HG03159 (cell line): ENCODE measurements around the gene DGKQ.
"Not testable (repeated sequence)": the region's sequence is repeated elsewhere in the genome, so short reads cannot be mapped to it uniquely, and the experiment has no call there.

Source experiments
- ATAC-seq: cut with Tn5 transposase; IDR thresholded peaks from one replicate; pipeline ENCODE4 v1.9.1; 2021; ENCODE audit warnings: mild to moderate bottlenecking, moderate library complexity; ENCODE audit not compliant: unreplicated experiment

Gene DGKQ

DNA sequence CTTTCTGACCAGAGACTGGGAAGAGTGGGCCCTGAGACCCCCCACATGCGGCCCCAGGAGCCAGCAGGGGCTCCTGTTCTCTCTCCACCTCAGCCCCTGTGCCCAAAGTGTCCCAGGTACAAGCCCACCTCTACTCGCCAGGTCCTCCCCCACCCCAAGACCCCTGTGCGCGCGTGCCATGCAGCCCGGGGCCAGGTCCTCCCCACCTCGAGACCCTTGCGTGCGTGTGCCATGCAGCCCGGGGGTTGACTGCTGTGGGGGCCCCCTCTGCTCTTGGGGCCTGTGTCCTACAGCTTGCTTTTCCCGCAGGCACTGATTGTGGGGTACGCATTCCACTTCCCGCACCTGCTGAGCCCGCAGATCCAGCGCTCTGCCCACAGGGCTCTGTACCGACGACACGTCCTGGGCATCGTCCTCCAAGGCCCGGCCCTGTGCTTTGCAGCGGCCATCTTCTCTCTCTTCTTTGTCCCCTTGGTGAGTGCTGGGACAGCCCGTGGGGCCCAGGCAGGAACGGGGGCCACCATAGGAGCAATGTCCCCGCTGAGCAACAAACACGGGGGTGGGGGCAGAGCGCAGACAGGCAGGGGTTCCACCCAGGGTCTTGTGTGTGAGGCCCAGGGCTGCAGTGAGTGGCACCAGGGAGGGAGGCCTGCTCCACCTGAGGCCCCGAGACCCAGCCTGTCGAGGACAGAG lies 20.3 kb downstream of the DGKQ start:
- ATAC-seq: no peak

DNA sequence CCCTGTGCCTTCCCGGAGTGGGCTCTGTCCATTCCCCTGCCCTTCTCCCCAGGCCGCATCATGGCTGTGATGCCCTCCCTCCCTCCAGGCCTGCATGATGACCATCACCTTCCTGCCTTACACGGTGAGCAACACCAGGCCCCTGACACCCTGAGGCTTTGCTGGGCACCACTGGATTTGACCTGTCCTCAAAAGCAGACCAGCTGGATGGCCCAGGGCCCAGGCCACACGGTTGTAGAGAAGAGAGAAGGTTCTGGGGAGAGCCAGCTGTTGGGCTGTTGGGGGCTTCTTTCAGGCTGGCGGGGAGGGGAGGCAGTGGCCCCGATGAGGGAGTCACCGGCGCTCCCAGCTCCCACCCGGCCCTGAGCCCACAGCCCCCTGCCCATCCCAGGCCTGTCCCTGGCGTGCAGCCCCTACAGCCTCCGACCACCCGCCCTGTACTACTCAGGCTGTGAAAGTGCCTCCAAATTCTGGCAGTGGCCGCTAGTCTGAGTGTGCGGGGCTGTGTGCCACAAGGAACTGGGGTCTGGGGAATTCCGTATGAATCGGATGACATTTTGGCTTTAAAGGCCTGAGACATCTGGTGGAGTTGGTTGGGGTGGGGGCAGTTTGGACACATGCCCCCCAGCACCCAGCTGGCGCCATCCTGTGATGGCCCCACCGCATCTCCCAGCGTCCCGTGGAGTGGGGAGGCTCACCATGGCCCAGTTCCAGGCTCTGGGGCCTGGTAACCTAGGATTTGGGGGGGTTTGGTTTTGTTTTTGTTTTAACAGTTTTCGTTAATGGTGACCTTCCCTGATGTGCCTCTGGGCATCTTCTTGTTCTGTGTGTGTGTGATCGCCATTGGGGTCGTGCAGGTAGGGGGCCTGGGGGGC lies 21.5 kb downstream of the DGKQ start:
- no peak for ATAC-seq

DNA sequence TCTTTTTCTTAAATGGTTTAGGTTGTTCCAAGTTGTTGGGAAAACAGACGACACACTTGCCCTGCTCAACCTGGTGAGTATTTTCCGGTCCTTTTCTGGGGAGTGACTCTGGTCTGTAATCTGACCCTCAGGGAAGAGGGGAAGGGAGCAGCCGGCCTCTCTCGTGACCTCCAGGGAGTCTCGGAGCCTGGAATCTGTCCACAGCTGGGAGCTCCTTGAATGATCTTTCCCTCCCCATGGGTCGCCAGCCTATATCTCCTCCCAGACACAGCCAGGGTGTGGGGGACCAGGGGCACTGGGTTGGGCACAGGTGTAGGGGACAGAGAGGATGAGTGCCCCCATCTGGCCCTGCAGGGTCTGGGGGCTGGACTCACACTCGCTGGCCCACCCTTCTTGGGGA lies 22.2 kb downstream of the DGKQ start:
- no peak for ATAC-seq

DNA sequence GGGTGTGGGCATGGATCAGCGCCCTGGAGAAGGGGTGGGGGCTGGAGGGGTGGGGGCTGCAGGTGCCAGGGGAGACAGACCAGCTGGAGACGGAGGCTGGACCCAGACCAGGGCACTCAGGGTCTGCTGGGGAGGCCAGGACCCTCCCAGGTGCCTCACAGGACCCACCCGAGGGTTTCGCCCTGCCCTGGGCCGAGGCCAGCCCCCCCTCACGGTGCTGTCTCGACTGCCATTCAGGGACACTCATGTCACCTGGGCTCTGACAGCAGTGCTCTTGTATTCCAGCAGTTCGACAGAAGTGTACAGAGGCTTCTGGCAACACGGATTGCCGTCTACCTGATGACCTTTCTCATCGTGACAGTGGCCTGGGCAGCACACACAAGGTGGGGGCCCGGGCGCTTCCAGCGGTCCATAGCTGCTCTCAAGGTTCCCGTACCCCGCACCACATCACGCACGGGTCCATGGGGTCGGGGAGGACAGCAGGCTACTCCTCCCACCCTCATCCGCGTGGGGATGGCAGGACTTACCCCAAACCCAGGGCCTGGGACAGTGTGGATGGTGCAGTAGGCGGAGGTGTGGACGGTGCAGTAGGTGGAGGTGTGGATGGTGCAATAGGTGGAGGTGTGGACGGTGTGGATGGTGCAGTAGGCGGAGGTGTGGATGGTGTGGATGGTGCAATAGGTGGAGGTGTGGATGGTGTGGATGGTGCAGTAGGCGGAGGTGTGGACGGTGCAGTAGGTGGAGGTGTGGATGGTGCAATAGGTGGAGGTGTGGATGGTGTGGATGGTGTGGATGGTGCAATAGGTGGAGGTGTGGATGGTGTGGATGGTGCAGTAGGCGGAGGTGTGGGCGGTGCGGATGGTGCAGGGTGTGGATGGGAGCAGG lies 23.0 kb downstream of the DGKQ start:
- ATAC-seq: no peak

DNA sequence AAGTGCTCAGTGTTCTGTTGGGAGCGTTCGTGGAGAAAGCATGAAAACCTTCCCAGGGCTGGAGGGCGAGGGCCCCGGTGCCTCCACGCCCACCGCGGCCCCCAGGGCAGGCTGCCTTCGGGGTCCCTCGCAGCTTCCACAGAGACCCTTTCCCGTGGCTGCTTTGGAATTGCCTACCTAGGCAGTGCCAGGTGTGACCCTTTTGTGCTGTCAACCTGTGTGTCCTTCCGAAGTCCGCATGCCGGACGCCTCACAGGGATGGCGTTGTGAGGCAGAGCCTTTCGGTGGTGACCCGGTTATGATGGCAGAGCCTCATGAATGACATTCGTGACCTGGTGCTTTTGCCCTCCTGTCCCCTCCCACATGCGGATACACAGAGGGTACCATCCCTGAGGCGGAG lies 23.7 kb downstream of the DGKQ start:
- no peak for ATAC-seq

DNA sequence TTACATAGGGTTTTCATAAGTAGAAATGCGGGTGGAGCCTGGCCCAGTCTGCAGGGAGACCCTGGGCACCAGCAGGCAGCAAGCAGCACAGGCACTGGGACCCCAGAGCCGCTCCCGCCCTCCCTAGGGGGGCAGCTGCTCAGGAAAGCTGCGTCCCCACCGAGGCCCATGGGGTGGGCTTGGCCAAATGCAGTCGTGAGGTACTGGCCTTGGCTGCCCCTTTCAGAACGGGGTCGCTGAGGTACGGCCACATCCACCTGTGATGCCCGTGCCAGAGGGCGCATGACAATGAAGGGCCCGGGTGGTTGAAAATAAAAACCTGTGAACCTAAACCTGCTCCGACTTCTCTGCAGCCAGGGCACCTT lies 24.5 kb downstream of the DGKQ start:
- ATAC-seq: no peak

DNA sequence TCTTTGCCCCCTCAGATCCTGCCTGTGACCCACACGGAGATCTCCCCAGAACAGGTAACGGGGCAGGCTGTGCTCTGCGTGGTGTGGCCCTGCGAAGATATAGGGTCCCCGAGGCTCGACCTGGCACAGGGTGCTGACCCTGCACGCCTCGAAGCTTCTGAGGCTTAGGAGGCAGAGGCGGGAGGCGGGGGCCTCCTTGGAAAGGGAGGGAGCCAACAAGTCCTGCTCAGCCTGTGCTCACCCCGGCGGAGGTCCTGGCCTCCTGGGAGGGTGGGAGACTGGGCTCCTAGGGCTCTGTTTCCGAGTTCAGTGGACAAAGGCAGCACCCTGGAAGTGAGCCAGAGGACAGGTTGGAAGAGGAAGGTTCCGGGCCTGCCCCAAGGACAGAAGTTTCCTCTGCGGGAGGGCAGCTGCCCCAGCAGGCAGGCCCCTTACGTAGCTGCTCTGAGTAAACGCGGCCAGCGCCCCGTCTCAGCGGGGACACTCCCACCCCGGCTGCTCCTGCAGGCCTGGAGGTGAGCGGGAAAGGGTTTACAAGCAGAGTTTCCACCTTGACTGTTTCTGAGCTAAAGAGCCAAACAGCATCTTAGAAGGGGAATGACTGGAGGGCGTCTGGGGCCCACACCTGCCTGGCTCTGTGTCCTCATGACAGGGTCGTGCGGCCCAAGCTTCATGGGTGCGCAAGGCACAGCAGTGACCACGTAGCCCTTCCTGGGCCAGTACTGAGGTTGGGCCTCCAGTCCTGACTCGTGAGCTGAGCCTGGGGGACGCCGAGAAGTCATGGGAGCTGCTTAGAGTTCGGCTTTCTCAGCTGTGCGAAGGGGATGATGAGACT lies 25.1 kb downstream of the DGKQ start:
- ATAC-seq: no peak

DNA sequence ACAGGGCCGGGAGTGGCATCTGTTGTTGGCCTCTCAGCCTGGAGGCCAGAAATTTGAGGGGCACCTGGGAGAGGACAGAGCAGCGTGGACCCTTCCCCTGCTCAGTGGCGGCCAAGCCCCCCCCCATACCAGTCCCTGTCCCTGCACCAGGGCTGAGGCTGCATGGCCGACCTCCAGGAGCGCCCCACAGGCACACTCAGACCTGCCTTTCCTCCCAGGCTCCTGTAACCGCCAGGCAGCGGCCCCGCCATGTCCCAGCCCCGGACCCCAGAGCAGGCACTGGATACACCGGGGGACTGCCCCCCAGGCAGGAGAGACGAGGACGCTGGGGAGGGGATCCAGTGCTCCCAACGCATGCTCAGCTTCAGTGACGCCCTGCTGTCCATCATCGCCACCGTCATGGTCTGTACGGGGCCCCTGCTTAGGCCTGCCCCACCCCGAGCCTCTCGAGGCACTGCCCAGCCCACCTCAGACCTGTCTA lies 25.8 kb downstream of the DGKQ start:
- no peak for ATAC-seq

DNA sequence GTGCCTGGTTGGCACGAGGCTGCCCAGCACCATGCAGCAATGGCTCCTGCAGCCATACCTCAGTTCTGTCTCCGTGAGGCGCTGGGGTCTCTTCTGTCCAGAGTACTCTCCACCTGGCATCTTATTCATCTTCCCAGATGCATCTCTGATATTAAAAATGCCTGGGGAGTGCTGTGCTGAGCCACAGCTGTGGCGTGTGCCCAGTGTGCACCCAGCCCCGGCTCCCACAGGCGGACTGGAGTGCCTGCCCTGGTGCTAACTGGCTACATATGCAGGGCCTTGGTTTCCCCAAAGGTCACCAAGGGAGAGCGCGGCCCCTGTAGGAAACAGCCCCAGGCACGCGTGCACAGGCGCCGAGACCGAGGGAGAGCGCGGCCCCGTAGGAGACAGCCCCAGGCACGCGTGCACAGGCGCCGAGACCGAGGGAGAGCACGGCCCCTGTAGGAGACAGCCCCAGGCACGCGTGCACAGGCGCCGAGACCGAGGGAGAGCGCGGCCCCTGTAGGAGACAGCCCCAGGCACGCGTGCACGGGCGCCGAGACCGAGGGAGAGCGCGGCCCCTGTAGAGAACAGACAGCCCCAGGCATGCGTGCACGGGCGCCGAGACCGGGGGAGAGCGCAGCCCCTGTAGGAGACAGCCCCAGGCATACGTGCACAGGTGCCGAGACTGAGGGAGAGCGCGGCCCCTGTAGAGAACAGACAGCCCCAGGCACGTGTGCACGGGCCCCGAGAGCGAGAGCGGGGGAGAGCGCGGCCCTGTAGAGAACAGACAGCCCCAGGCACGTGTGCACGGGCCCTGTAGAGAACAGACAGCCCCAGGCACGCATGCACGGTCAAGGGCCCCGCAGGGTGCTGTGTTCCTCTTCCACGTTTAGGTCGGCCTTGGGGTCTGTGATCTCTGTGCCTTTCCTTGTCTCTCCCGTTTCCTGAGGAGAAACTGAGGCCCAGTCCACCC lies 26.6 kb downstream of the DGKQ start:
- no peak for ATAC-seq

DNA sequence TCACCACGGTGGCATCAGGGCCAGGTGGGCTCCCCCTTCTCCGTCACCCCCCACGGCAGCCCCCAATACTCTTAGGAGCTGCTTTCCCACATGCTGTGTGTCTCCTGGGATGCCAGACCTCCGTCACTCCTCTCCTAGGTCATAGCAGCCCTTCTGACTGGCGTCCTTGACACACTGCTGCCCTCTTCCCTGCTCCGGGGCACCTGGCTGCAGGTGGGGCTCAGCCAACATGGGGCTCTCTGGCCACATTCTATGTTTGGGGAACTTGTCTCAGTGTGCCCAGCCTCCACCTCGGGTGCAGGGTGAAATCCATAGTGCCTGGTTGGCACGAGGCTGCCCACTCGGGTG lies 27.3 kb downstream of the DGKQ start:
- ATAC-seq: no peak

DNA sequence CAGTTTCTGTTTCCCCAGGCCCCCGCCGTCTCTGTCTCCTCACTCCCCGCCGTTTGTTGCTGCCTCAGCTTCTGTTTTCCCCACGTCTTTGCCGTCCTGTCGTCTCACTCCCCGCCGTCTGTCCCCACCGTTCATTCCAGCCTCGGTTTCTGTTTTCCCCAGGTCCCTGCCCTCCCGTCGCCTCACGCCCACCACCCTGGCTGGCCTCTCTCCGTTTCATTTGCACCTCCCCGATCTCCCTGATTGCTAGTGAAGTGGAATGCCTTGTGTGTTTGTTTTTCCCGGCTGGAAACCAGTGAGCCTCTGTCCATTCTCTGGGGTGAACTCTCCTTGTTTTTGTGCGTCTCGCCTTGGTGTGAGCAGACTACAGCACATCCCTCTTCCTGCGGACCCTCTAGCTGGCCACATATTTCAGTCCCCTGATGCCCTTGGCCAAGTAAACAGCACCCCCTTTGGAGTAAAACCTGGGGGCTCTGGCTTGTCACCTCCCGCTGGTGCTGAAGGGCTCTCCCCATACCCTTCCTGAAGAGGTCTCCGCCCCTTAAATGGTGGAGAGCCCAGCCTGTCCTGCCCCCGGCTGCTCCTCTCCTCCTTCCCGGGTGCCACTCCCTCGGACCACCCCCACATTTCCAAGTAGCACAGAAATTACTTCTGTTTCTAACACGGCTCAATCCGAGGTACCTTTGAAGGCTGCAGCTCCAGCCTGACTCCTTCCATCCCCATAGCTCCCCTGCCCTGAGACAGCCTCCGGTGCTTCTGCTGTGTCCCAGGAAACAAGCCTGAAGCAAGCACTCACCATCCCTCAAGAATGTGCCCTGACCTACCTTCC lies 27.9 kb downstream of the DGKQ start:
- no peak for ATAC-seq

DNA sequence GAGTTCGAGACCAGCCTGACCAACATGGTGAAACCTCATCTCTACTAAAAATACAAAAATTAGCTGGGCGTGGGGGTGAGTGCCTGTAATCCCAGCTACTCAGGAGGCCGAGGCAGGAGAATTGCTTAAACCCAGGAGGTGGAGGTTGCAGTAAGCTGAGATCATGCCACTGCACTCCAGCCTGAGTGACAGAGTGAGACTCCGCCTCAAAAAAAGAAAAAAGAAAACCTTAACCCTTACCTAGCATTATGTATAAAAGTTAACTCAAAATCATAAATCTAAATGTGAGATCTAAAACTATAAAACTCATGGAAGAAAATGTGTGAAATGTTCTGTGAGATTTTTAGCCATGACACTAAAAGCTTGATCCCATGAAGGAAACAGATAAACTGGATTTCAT lies 33.9 kb downstream of the DGKQ start:
- ATAC-seq: not testable (repeated sequence)

DNA sequence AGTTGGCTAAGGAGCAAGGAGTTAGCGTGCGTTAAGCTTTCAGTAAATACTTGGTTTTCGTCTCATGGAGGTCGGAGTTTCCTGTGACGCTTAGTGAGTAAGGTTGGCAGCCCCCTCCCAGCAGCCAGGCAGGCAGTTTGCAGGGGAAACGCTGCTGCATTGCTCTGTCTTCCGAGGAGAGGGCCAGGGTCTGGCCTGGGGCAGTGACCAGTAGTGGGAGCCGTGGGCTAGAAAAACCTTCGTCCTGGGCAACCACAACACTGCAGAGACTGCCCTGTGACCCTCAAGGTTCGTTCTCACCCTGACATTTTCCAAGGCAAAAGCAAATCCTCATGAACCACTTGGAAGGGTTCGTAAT lies 40.7 kb downstream of the DGKQ start:
- ATAC-seq: no peak

DNA sequence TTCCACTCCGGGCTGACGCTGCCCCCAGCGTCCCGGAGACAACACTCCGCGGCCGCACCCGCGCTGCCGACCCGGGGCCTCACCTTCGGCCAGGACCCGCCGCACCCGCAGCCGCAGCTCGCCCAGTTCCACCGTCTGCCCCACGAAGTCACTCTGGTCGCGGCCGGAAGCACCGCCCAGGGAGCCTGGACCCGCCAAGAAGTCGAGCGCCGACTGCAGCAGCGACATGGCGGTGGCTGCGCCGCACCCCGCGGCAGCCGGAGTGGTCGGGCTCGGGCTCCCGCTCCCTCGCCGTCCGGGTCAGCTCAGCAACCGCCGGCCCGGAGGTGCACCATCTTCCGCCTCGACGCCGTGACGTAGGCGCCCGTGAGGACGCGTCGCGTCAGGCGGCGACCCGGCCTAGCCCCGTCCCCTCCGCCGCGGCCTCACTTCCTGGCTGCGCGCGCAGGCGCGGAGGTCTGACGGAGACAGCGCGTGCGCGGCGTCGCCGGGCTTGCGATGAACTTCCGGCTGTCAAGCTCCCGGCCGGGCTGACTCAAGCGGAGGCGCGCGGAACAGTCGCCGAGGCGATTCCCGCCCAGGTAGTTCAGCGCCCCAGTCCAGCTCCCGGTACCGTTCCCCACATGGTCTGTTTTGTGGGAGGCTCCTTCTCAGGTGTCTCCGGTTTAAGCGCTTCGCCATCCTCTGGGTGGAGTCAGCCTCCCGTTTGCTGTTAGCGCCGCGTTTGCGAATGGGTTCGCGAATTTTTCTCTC lies 41.2 kb downstream of the DGKQ start, which contains the start of the genes GAK and TMEM175:
Gene GAK (minus strand): TSS at position 357 of the 753 bp plus-strand sequence. CDS start 129 bp downstream, at position 228.
Gene TMEM175 (plus strand): TSS at position 501 of the 753 bp plus-strand sequence. CDS start 15,280 bp downstream, outside the sequence.
- peak; percentile 88 for ATAC-seq

DNA sequence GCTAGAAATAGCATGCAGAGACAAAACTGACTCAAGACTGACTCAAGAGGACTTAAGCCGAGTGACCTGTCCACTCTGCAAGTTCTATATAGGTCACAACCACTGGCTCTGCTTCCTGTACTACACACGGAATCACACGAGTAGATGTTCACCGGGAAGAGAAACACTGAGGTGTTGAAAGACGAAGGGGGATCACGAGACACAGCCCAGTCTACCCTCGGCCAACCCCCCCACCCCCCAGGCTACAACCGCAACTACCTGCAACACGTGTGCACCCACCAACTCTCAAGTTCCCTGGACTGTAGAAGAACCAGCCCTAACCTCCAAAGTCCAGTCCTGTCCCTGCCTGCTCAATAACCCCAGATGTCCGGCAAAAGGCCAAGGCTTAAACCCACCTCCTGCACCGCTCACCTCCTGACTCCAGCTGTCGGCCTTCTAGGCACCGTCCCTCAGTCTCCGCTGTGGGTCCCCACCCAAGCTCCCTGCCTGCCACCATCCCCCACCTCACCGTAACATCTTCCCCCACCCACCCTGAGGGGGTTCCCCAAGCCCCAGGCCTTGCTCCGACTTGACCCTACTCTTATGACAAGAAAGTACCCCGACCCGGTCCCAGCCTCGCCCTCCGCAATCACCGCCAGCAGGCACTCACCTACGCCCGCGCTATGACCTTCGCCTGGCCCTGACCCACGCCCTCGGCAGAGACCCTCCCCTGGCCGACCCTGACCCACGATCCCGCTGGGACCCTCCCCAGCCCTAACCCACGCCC lies 42.0 kb downstream of the DGKQ start:
- peak; percentile 2 for ATAC-seq

DNA sequence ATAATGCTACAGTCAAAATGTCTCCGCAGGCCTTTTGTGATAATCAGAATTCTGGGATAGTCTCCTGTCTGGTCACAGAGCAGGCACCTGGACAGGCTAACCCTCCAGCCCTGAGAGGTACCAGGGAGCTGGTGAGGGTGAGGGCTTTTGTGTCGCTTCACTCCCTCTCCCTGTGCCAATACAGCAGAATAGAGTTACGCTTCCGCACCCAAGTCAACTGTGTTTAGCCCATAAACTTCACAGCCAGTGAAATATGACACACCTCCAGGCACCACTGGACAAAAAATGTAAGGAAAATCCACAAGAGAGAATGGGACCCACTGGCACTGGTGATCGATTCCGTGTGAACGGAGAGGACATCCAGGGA lies 42.6 kb downstream of the DGKQ start:
- no peak for ATAC-seq

DNA sequence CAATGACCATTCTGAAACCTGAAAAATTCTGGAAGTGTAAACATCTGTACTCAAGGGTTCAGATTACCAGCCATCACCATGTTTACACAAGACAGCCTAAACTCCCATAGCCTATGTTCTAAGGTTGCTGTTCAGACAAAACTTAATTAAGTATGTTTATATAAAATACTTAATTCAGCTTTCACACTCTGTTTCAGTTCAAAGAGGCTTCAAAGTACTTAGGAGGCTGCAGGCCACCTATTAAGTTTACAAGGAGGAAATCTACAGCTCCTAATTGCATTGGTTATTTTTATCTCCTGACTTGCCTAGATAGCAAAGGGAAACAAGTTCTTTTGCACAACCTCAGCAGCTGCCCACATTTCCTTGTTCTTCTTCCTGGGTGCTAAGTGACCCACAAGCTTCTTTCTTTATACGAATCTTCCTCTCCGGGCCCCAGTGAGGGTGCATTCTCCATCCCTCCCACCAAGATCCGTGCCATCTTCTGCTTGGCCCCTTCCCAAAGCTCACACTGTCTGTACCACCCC lies 43.3 kb downstream of the DGKQ start:
- ATAC-seq: no peak
